GM23338 (cell line): ENCODE measurements around the gene ADAD2. TPM values are rescaled to one million over a fixed set of nuclear protein-coding genes. Genes with fewer than 3 reads are reported as not detected.

ENCODE experiments used
- ATAC-seq: fragments of 200-7000 bp; cut with Tn5 transposase; 3 replicates; pipeline ENCODE4 v1.9.1; 2020
- DNase-seq: peaks from one replicate; pipeline ENCODE4 v3.0.0-alpha.2; 2015; ENCODE audit warnings: low spot score
- H2AFZ ChIP-seq: fragments of 200-600 bp; sonication (generic); 2 replicates; pipeline ENCODE4 v1.8.0; 2016; ENCODE audit warnings: antibody characterized with exemption, mild to moderate bottlenecking, moderate library complexity
- H3F3A ChIP-seq: fragments of 200-600 bp; sonication (generic); replicated peaks from 2 replicates; pipeline ENCODE4 v1.8.0; 2017; ENCODE audit warnings: antibody characterized with exemption, mixed run types, low read depth
- H3K27ac ChIP-seq: fragments of 200-600 bp; sonication (generic); 2 replicates; pipeline ENCODE4 v1.6.1; 2016; ENCODE audit warnings: low read depth
- H3K27me3 ChIP-seq: fragments of 200-600 bp; sonication (generic); 2 replicates; pipeline ENCODE4 v1.8.0; 2016; ENCODE audit warnings: mild to moderate bottlenecking, mixed run types, moderate library complexity; ENCODE audit not compliant: insufficient read depth
- H3K36me3 ChIP-seq: fragments of 200-600 bp; sonication (generic); 2 replicates; pipeline ENCODE4 v1.8.0; 2016; ENCODE audit warnings: mild to moderate bottlenecking; ENCODE audit not compliant: insufficient read depth
- H3K4me1 ChIP-seq: fragments of 200-600 bp; sonication (generic); 2 replicates; pipeline ENCODE4 v1.8.0; 2016; ENCODE audit warnings: mild to moderate bottlenecking, moderate library complexity; ENCODE audit not compliant: insufficient read depth
- H3K4me2 ChIP-seq: fragments of 200-600 bp; sonication (generic); 2 replicates; pipeline ENCODE4 v1.7.1; 2017; ENCODE audit warnings: mixed run types
- H3K4me3 ChIP-seq: fragments of 200-600 bp; sonication (generic); 2 replicates; pipeline ENCODE4 v1.6.1; 2016; ENCODE audit warnings: mixed run types
- H3K79me2 ChIP-seq: fragments of 200-600 bp; sonication (generic); replicated peaks from 2 replicates; pipeline ENCODE4 v1.8.0; 2017; ENCODE audit warnings: mild to moderate bottlenecking; ENCODE audit not compliant: insufficient read depth
- H3K9me2 ChIP-seq: fragments of 200-600 bp; sonication (generic); 2 replicates; pipeline ENCODE4 v1.8.0; 2017; ENCODE audit not compliant: insufficient read depth
- H4K20me1 ChIP-seq: fragments of 200-600 bp; sonication (generic); replicated peaks from 2 replicates; pipeline ENCODE4 v1.8.0; 2017; ENCODE audit warnings: mild to moderate bottlenecking; ENCODE audit not compliant: insufficient read depth
- H3K27ac Mint-ChIP-seq: 2 replicates; pipeline ENCODE4 v1.8.0; 2020; ENCODE audit warnings: inconsistent platforms, mild to moderate bottlenecking, moderate library complexity, mixed read lengths
- H3K27me3 Mint-ChIP-seq: 3 replicates; pipeline ENCODE4 v1.8.0; 2022; ENCODE audit warnings: low read depth, mild to moderate bottlenecking, moderate library complexity, mixed read lengths, inconsistent platforms; ENCODE audit not compliant: insufficient read depth, poor library complexity
- H3K36me3 Mint-ChIP-seq: 3 replicates; pipeline ENCODE4 v1.8.0; 2021; ENCODE audit warnings: low read depth, mild to moderate bottlenecking, inconsistent platforms, moderate library complexity, mixed read lengths
- H3K4me1 Mint-ChIP-seq: 3 replicates; pipeline ENCODE4 v1.8.0; 2020; ENCODE audit warnings: mild to moderate bottlenecking, inconsistent platforms, mixed read lengths
- H3K4me3 Mint-ChIP-seq: 3 replicates; pipeline ENCODE4 v1.8.0; 2021; ENCODE audit warnings: moderate library complexity, mild to moderate bottlenecking, inconsistent platforms, mixed read lengths
- H3K9me3 Mint-ChIP-seq: 3 replicates; pipeline ENCODE4 v1.8.0; 2020; ENCODE audit warnings: moderate library complexity, mild to moderate bottlenecking, inconsistent platforms, mixed read lengths
- CREB1 ChIP-seq: fragments of 250-450 bp; sonication (Bioruptor Pico); IDR thresholded peaks from 2 replicates; pipeline ENCODE4 v1.5.0; 2020; ENCODE audit warnings: low read depth, mild to moderate bottlenecking, moderate library complexity
- ETS1 ChIP-seq: IDR thresholded peaks from 2 replicates; pipeline ENCODE4 v1.6.1; 2016; ENCODE audit warnings: antibody characterized with exemption
- EZH2 ChIP-seq: fragments of 200-600 bp; sonication (generic); IDR thresholded peaks from one replicate; pipeline ENCODE4 v1.8.0; 2017; ENCODE audit warnings: antibody characterized with exemption, mild to moderate bottlenecking, low read depth; ENCODE audit not compliant: unreplicated experiment
- NANOG ChIP-seq: IDR thresholded peaks from 2 replicates; pipeline ENCODE4 v1.6.1; 2016; ENCODE audit warnings: antibody characterized with exemption, borderline replicate concordance
- ZNF114 ChIP-seq: fragments of 250-450 bp; sonication (Bioruptor Pico); IDR thresholded peaks from 2 replicates; pipeline ENCODE4 v1.5.0; 2020; ENCODE audit warnings: mild to moderate bottlenecking, moderate library complexity
- ZNF331 ChIP-seq: fragments of 250-450 bp; sonication (Bioruptor Pico); IDR thresholded peaks from 2 replicates; pipeline ENCODE4 v1.5.0; 2020; ENCODE audit warnings: low read depth, mild to moderate bottlenecking, moderate library complexity
- ZNF462 ChIP-seq: fragments of 250-450 bp; sonication (Bioruptor Pico); IDR thresholded peaks from 2 replicates; pipeline ENCODE4 v1.5.0; 2020; ENCODE audit warnings: mild to moderate bottlenecking, moderate library complexity
- polyA plus RNA-seq: library from polyadenylated mRNA; unstranded; fragments of >200 nt; fragmentation: Nextera tagmentation; extraction: Ambion mirVana; gene quantifications from 2 replicates; pipeline ENCODE4 v1.2.1, GENCODE V29; 2016
- total RNA-seq: library from RNA; depleted of rRNA; stranded (reverse); fragments of >200 nt; shearing (Covaris generic); gene quantifications from 2 replicates; pipeline ENCODE4 v1.2.3, GENCODE V29; 2014
- TF ChIP-seq, protein P1 (sequence below): IDR thresholded peaks from one replicate; pipeline ENCODE4 v1.6.1; 2018; ENCODE audit warnings: antibody characterized with exemption; ENCODE audit not compliant: unreplicated experiment

The ADAD2 gene
- total and polyA plus RNA-seq, 2 experiments from 2014 or later: 1.6 to 4.5 TPM

GRCh38 chr16:84227548-84227947 is 36.6 kb downstream of the ADAD2 start (continued):
- TF ChIP-seq, protein P1, sequence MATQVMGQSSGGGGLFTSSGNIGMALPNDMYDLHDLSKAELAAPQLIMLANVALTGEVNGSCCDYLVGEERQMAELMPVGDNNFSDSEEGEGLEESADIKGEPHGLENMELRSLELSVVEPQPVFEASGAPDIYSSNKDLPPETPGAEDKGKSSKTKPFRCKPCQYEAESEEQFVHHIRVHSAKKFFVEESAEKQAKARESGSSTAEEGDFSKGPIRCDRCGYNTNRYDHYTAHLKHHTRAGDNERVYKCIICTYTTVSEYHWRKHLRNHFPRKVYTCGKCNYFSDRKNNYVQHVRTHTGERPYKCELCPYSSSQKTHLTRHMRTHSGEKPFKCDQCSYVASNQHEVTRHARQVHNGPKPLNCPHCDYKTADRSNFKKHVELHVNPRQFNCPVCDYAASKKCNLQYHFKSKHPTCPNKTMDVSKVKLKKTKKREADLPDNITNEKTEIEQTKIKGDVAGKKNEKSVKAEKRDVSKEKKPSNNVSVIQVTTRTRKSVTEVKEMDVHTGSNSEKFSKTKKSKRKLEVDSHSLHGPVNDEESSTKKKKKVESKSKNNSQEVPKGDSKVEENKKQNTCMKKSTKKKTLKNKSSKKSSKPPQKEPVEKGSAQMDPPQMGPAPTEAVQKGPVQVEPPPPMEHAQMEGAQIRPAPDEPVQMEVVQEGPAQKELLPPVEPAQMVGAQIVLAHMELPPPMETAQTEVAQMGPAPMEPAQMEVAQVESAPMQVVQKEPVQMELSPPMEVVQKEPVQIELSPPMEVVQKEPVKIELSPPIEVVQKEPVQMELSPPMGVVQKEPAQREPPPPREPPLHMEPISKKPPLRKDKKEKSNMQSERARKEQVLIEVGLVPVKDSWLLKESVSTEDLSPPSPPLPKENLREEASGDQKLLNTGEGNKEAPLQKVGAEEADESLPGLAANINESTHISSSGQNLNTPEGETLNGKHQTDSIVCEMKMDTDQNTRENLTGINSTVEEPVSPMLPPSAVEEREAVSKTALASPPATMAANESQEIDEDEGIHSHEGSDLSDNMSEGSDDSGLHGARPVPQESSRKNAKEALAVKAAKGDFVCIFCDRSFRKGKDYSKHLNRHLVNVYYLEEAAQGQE: no peak
- no peak for TF ChIP-seq ZNF114 (CRISPR knock-in tag)
- no peak for TF ChIP-seq NANOG

GRCh38 chr16:84228256-84228838 is 37.4 kb downstream of the ADAD2 start:
- no peak overlapping the region for H3K4me3 Mint-ChIP-seq
- Histone ChIP-seq H4K20me1 (no peaks in the 10 kb centered on the region), H3K4me1 (peaks cover 4% of the 10 kb centered on the region), H3F3A (no peaks in the 10 kb centered on the region), H2AFZ (peak overlapping the region; percentile 94), H3K27me3 (no peaks in the 10 kb centered on the region), H3K4me3 (no peak overlapping the region), H3K79me2 (no peaks in the 10 kb centered on the region), H3K4me2 (0 out of 2 replicates have a peak overlapping the region, but pooled peaks have one; percentile 20), H3K27ac (no peak overlapping the region), H3K9me2 (no peaks in the 10 kb centered on the region), H3K36me3 (no peaks in the 10 kb centered on the region)
- peak; percentile 79 for ATAC-seq
- TF ChIP-seq ZNF114 (CRISPR knock-in tag) (no peak), ZNF462 (no peak), ZNF331 (CRISPR knock-in tag) (no peak), NANOG (no peak), ETS1 (no peak), CREB1 (CRISPR knock-in tag) (no peak), EZH2 (no peak)
- peaks cover 10% of the 10 kb centered on the region for H3K27me3 Mint-ChIP-seq
- peak; percentile 54 for DNase-seq
- no peaks in the 10 kb centered on the region for H3K9me3 Mint-ChIP-seq
- peak overlapping the region; percentile 89; the same call in 1 of the 2 replicates for H3K27ac Mint-ChIP-seq
- peaks cover 13% of the 10 kb centered on the region for H3K4me1 Mint-ChIP-seq
- H3K36me3 Mint-ChIP-seq: peaks cover 2% of the 10 kb centered on the region; the same call in 1 of the 3 replicates
